Activated CD8-positive, alpha-beta memory T cell treated with anti-CD3 and anti-CD28 coated beads, Interleukin-2, amount 10 ng/mL, durations not matched to agents 7 days and 5 days (primary cell): ENCODE measurements around the gene RBM5. TPM values are rescaled to one million over a fixed set of nuclear protein-coding genes. Genes with fewer than 3 reads are reported as not detected.

Experiments
- ATAC-seq: fragments of 150-1000 bp; cut with Tn5 transposase; one replicate; pipeline ENCODE4 v1.10.0; 2021; ENCODE audit warnings: moderate library complexity
- CTCF ChIA-PET: fragments of 350-600 bp; sonication (Branson Sonifier 250); formaldehyde crosslinking; loops from one replicate; lab custom pipeline; 2021; ENCODE audit warnings: antibody characterized with exemption; lab: Charles Lee
- DNase-seq: peaks from one replicate; pipeline ENCODE4 v3.0.0-alpha.2; 2020
- H3K27ac Mint-ChIP-seq: one replicate; pipeline ENCODE4 v1.8.0; 2021; ENCODE audit warnings: mild to moderate bottlenecking, mixed read lengths
- H3K27me3 Mint-ChIP-seq: one replicate; pipeline ENCODE4 v1.8.0; 2021; ENCODE audit warnings: mixed read lengths
- H3K36me3 Mint-ChIP-seq: one replicate; pipeline ENCODE4 v1.8.0; 2021; ENCODE audit warnings: mild to moderate bottlenecking, mixed read lengths
- H3K4me1 Mint-ChIP-seq: one replicate; pipeline ENCODE4 v1.8.0; 2021; ENCODE audit warnings: mixed read lengths
- H3K4me3 Mint-ChIP-seq: one replicate; pipeline ENCODE4 v1.8.0; 2021; ENCODE audit warnings: mild to moderate bottlenecking, moderate library complexity, mixed read lengths
- H3K9me3 Mint-ChIP-seq: one replicate; pipeline ENCODE4 v1.8.0; 2022; ENCODE audit warnings: low read depth, mixed read lengths
- total RNA-seq, 2 experiments: library from RNA; stranded (reverse); gene quantifications; one replicate each; pipeline ENCODE4 v1.2.3, GENCODE V29; 2021

The RBM5 gene
- total RNA-seq, 2 experiments from 2014 or later, result 176 to 202 TPM

GRCh38 chr3:50100956-50101845 lies 12.5 kb downstream of the RBM5 start:
- Mint-ChIP-seq H3K27ac (no peak overlapping the region), H3K4me1 (peaks cover 13% of the 10 kb centered on the region), H3K9me3 (no peaks in the 10 kb centered on the region), H3K4me3 (no peak overlapping the region), H3K27me3 (no peaks in the 10 kb centered on the region), H3K36me3 (peaks cover 76% of the 10 kb centered on the region)
- DNase-seq, result no peak
- CTCF ChIA-PET, result no interaction called here
- ATAC-seq, result no peak

- Mint-ChIP-seq H3K36me3 (peaks cover 78% of the 10 kb centered on the region), H3K4me3 (no peak overlapping the region), H3K27me3 (no peaks in the 10 kb centered on the region), H3K27ac (no peak overlapping the region), H3K4me1 (peaks cover 7% of the 10 kb centered on the region), H3K9me3 (no peaks in the 10 kb centered on the region)
- CTCF ChIA-PET, result no interaction called here
- no peak for ATAC-seq
- DNase-seq, result no peak
Observed at GRCh38 chr3:50102558-50102957, 13.8 kb downstream of the RBM5 start.

GRCh38 chr3:50111757-50112156 lies 23.0 kb downstream of the RBM5 start:
- H3K4me3 Mint-ChIP-seq, result no peak overlapping the region
- peaks cover 3% of the 10 kb centered on the region for H3K4me1 Mint-ChIP-seq
- DNase-seq, result no peak
- ATAC-seq, result no peak
- H3K27me3 Mint-ChIP-seq, result no peaks in the 10 kb centered on the region
- CTCF ChIA-PET, result interaction anchor here (0.9 to 1.0 kb wide), 3 partner anchors 10 to 41 kb away, joined by 3 to 4 read pairs (median 3); no protein-coding TSS in a partner anchor
- peaks cover 74% of the 10 kb centered on the region for H3K36me3 Mint-ChIP-seq
- no peak overlapping the region for H3K27ac Mint-ChIP-seq
- H3K9me3 Mint-ChIP-seq, result no peaks in the 10 kb centered on the region

DNA sequence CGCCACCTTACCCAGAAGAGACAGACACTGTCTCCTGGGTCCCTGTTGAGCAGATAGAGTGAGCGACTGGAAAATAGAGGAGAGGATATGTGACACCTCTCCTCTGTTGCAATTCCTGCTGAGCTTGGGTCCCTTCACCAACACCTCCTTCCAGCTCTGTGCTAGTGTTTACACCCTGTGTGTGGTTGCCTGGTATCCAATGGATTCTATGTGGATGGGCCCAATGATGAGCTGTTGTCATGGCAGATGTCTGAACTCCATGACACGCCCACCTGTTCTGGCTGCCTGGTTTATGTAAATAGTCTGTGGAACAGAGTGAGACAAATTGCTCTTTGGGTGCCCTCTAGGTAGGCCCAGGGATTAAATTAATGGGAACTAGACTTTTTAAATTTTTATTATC lies 23.7 kb downstream of the RBM5 start:
- ATAC-seq (no peak), DNase-seq (no peak)
- peaks cover 74% of the 10 kb centered on the region for H3K36me3 Mint-ChIP-seq
- H3K27ac Mint-ChIP-seq, result peak overlapping the region; percentile 19
- CTCF ChIA-PET, result interaction anchor here (1.0 kb wide), 2 partner anchors 10 to 42 kb away, joined by 3 read pairs; no protein-coding TSS in a partner anchor
- H3K4me1 Mint-ChIP-seq, result peaks cover 3% of the 10 kb centered on the region
- H3K9me3 Mint-ChIP-seq, result no peaks in the 10 kb centered on the region
- H3K4me3 Mint-ChIP-seq, result no peak overlapping the region
- H3K27me3 Mint-ChIP-seq, result no peaks in the 10 kb centered on the region

- H3K27ac Mint-ChIP-seq, result no peak overlapping the region
- CTCF ChIA-PET, result interaction anchor here (1.5 kb wide), 1 partner anchor 27 kb away, joined by 5 read pairs; no protein-coding TSS in a partner anchor
- DNase-seq (no peak), ATAC-seq (no peak)
- peaks cover 53% of the 10 kb centered on the region for H3K36me3 Mint-ChIP-seq
- H3K9me3 Mint-ChIP-seq, result no peaks in the 10 kb centered on the region
- no peaks in the 10 kb centered on the region for H3K4me1 Mint-ChIP-seq
- H3K4me3 Mint-ChIP-seq, result no peak overlapping the region
- H3K27me3 Mint-ChIP-seq, result no peaks in the 10 kb centered on the region
Observed at GRCh38 chr3:50117120-50117519, 28.4 kb downstream of the RBM5 start.

DNA sequence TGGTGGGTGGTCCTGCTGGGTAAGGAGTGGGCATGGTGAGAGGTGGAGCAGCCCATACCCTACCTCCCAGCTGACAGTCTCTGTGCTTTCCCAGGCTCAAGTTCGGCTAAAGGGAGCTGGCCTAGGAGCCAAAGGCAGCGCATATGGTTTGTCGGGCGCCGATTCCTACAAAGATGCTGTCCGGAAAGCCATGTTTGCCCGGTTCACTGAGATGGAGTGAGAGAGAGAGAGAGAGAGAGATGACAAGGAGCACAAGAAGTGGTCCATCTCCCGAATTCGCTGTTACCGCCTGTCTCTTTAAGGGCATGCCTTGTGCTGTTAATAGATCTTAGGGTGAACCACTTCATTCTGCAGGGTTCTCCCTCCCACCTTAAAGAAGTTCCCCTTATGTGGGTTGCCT lies 29.5 kb downstream of the RBM5 start:
- no peak for ATAC-seq
- Mint-ChIP-seq H3K36me3 (peaks cover 50% of the 10 kb centered on the region), H3K27me3 (no peaks in the 10 kb centered on the region), H3K4me3 (no peak overlapping the region), H3K9me3 (no peaks in the 10 kb centered on the region), H3K4me1 (no peaks in the 10 kb centered on the region), H3K27ac (no peak overlapping the region)
- no peak for DNase-seq
- CTCF ChIA-PET, result no interaction called here

DNA sequence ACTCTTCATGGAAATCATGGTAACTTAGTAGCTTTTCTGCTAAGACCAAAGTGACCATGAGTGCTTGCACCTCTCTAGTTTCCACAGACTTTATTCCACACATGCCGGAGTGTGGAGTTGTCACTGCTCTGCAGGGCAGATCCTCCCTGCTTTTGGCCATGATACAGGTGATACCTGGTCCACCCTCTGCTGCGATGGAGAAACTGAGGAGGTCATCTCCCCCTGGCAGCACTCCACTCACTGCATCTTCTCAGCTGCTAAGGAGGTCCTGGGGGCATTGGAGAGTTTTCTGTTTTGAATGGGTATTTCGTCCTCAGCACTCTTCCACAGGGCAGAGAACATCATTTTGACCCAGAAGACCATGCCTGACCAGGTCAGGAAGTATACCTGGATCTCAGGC lies 31.1 kb downstream of the RBM5 start:
- no peak overlapping the region for H3K4me3 Mint-ChIP-seq
- ATAC-seq (no peak), DNase-seq (no peak)
- CTCF ChIA-PET, result interaction anchor here (1.0 to 4.9 kb wide), 10 partner anchors 10 to 106 kb away, joined by 3 to 34 read pairs (median 5); partner anchors contain the start of gene GNAT1
- no peaks in the 10 kb centered on the region for H3K4me1 Mint-ChIP-seq
- no peak overlapping the region for H3K27ac Mint-ChIP-seq
- no peaks in the 10 kb centered on the region for H3K9me3 Mint-ChIP-seq
- no peaks in the 10 kb centered on the region for H3K27me3 Mint-ChIP-seq
- H3K36me3 Mint-ChIP-seq, result peaks cover 37% of the 10 kb centered on the region

DNA sequence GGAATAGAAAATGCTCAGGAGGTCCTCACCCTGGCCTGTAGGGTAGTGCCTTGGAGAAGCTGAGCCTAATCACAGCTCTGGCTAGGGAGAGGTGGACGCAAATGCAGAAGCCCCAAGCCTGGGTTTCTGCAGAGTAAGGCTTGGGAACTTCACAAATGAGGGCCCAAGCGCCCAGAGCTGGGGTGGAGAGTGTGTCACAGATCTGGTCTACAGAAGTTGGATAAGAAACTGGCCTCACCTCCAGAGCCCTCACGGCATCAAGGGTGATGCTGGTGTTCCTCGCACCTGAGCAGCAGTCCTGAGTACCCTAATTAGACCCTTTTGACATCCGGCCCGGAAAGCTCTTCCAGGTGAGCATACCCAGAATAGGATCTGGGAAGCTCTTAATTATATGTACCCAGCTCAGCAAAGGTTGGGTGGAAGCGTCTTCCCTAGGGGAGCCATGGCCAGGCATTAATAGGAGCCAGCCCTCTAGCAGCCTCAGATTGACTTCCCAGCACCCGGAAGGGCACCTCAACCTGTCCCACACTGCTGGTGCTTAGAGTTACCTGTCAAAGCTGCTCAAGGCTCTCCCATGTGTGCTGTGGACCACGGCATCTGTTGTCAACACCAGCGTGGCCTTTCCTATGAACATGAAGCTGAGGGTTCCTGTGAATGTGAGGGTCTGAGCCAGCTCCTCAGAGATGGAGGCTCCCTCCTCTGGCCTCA lies 31.8 kb downstream of the RBM5 start:
- no peaks in the 10 kb centered on the region for H3K9me3 Mint-ChIP-seq
- H3K4me3 Mint-ChIP-seq, result no peak overlapping the region
- DNase-seq (peak; percentile 40), ATAC-seq (no peak)
- CTCF ChIA-PET, result interaction anchor here (0.8 to 4.9 kb wide), 13 partner anchors 9 to 126 kb away, joined by 3 to 34 read pairs (median 5); partner anchors contain the start of gene GNAT1
- no peaks in the 10 kb centered on the region for H3K27me3 Mint-ChIP-seq
- peaks cover 33% of the 10 kb centered on the region for H3K36me3 Mint-ChIP-seq
- no peaks in the 10 kb centered on the region for H3K4me1 Mint-ChIP-seq
- no peak overlapping the region for H3K27ac Mint-ChIP-seq

- Mint-ChIP-seq H3K27ac (no peak overlapping the region), H3K4me3 (no peak overlapping the region), H3K4me1 (no peaks in the 10 kb centered on the region), H3K9me3 (no peaks in the 10 kb centered on the region), H3K36me3 (peaks cover 24% of the 10 kb centered on the region), H3K27me3 (no peaks in the 10 kb centered on the region)
- ATAC-seq (peak; percentile 85), DNase-seq (peak; percentile 78)
- CTCF ChIA-PET, result interaction anchor here (0.6 to 4.9 kb wide), 19 partner anchors 8 to 165 kb away, joined by 3 to 34 read pairs (median 4); partner anchors contain the start of gene GNAT1
Observed at GRCh38 chr3:50121072-50122032, 32.6 kb downstream of the RBM5 start.

GRCh38 chr3:50122071-50122470 lies 33.4 kb downstream of the RBM5 start:
- H3K27ac Mint-ChIP-seq, result no peak overlapping the region
- ATAC-seq, result no peak
- H3K27me3 Mint-ChIP-seq, result no peaks in the 10 kb centered on the region
- no peaks in the 10 kb centered on the region for H3K4me1 Mint-ChIP-seq
- H3K36me3 Mint-ChIP-seq, result peaks cover 17% of the 10 kb centered on the region
- no peak for DNase-seq
- H3K9me3 Mint-ChIP-seq, result no peaks in the 10 kb centered on the region
- no peak overlapping the region for H3K4me3 Mint-ChIP-seq
- CTCF ChIA-PET, result interaction anchor here (0.6 to 4.9 kb wide), 11 partner anchors 10 to 166 kb away, joined by 3 to 34 read pairs (median 4); no protein-coding TSS in a partner anchor

DNA sequence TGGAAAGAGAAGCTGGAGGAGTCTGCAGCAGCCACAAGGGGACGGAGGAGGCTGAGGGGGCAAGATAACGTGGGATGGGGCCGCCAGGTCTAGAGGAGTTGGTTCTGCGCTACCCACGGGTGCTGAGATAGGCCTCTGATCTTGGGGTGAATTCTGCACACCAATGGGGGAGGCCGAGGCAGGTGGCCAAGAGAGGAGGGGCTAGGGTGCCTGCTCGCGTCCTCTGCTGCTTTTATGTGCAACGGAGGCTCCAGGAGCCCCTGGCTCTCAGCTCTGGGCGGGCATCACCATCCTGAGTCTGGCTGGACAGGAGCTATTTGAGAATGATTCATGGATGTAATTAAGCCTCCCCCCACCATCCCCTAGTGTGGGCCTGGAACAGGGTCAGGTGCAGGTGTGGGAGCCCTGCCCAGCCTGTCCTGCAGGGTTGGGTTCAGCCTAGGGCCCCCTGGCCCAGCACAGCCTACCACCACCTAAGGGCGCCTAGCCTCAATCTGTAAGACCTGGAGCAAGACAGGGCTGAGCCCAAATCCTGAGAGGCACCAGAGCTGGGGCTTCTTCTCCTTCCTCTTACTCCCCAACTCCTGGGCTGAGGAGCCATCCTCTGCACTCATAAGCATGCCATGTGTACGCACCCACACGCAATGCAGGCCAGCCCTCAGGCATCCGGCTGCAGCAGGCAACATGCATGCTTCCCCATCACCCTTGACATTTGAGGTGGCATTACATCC lies 34.1 kb downstream of the RBM5 start:
- no peak for ATAC-seq
- Mint-ChIP-seq H3K4me3 (no peak overlapping the region), H3K4me1 (no peaks in the 10 kb centered on the region), H3K27me3 (no peaks in the 10 kb centered on the region), H3K27ac (no peak overlapping the region), H3K36me3 (peaks cover 12% of the 10 kb centered on the region), H3K9me3 (no peaks in the 10 kb centered on the region)
- CTCF ChIA-PET, result interaction anchor here (1.0 to 4.9 kb wide), 9 partner anchors 11 to 124 kb away, joined by 3 to 34 read pairs (median 5); no protein-coding TSS in a partner anchor
- DNase-seq, result peak; percentile 37
